OCI-LY3 (cell line): Measurements from ENCODE around the gene ATOH8.

Source experiments
- EZH2phosphoT487 ChIP-seq: fragments of 200-600 bp; shearing (Covaris generic); IDR thresholded peaks from 2 replicates; pipeline ENCODE4 v1.6.1; 2018; ENCODE audit warnings: antibody characterized with exemption, mixed run types, low read depth
- TF ChIP-seq, protein P1 (sequence below): fragments of 200-600, 300-600 bp; sonication (generic); IDR thresholded peaks from 2 replicates; pipeline ENCODE4 v1.5.1; 2014; ENCODE audit warnings: antibody characterized with exemption, low read length, low read depth

DNA sequence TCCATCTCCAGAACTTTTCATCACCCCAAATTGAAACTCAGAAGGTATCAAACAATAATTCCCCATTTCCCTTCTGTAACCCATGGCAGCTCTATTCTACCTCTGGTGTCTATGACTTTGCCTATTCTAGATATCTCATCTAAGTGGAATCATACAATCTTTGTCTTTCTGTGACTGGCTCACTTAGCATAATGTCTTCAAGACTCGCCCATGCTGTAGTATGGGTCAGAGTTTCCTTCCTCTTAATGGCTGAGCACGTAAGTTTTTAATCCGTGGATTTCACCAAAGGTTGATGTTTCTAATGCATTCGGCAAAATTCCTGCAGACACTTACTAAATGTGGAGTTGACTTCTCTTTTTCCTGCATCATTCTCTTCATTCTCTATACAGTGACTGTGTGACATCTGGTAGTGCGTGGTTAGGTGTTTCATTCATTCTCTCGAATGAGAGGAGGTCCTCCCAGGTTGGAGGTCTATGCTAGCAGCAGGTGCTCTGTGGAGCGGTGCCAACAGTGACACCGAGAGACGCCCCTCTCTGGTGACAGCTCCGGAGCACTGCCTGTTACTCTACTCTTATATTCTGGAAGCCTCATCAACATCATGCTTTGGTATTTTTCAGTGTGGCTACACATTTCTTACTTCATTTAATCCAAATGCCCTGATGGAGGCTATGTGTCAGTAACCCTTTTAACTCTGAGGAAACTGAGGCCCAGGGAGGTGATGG lies 50.1 kb downstream of the ATOH8 start:
- TF ChIP-seq, protein P1, sequence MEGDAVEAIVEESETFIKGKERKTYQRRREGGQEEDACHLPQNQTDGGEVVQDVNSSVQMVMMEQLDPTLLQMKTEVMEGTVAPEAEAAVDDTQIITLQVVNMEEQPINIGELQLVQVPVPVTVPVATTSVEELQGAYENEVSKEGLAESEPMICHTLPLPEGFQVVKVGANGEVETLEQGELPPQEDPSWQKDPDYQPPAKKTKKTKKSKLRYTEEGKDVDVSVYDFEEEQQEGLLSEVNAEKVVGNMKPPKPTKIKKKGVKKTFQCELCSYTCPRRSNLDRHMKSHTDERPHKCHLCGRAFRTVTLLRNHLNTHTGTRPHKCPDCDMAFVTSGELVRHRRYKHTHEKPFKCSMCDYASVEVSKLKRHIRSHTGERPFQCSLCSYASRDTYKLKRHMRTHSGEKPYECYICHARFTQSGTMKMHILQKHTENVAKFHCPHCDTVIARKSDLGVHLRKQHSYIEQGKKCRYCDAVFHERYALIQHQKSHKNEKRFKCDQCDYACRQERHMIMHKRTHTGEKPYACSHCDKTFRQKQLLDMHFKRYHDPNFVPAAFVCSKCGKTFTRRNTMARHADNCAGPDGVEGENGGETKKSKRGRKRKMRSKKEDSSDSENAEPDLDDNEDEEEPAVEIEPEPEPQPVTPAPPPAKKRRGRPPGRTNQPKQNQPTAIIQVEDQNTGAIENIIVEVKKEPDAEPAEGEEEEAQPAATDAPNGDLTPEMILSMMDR, result no peak
- TF ChIP-seq EZH2phosphoT487, result no peak
